A673 (cell line): Measurements from ENCODE around the gene CEACAM6. TPM values are rescaled to one million over a fixed set of nuclear protein-coding genes. Genes with fewer than 3 reads are reported as not detected.
A peak's percentile ranks its signal among the peaks of the same experiment; 100 is the strongest.

ENCODE experiments used
- Bru-seq: library from RNA; stranded (reverse); fragments of 400-500 nt; gene quantifications from one replicate; lab custom pipeline; 2021; lab: Mats Ljungman, UMichigan
- BruChase-seq, 2 experiments: library from RNA; stranded (reverse); fragments of 400-500 nt; gene quantifications; one replicate each; lab custom pipeline; 2021; lab: Mats Ljungman, UMichigan
- BruUV-seq: library from RNA; stranded (reverse); fragments of 400-500 nt; replicated peaks from 2 replicates; lab custom pipeline; 2021; lab: Mats Ljungman, UMichigan
- CTCF ChIA-PET: fragments of 300-600 bp; sonication (Branson Sonifier 250); formaldehyde crosslinking; loops from one replicate; lab custom pipeline; 2022; ENCODE audit warnings: antibody characterized with exemption; lab: Charles Lee
- POLR2A ChIA-PET: fragments of 300-600 bp; sonication (Branson Sonifier 250); formaldehyde crosslinking; loops from one replicate; lab custom pipeline; 2022; ENCODE audit warnings: antibody characterized with exemption; ENCODE audit not compliant: low non-redundant PET; lab: Charles Lee
- DNase-seq: peaks from one replicate; pipeline ENCODE4 v3.0.0-alpha.2; 2015; ENCODE audit warnings: low spot score
- H3K27ac ChIP-seq: fragments of 200-600 bp; sonication (generic); 2 replicates; pipeline ENCODE4 v1.5.1; 2016; ENCODE audit warnings: mixed run types, low read depth, mild to moderate bottlenecking, mixed read lengths, antibody characterized with exemption, low read length; ENCODE audit not compliant: poor library complexity, severe bottlenecking
- H3K27me3 ChIP-seq: fragments of 200-600 bp; sonication (generic); replicated peaks from 2 replicates; pipeline ENCODE4 v1.6.1; 2017; ENCODE audit warnings: mixed run types, low read depth, mild to moderate bottlenecking, mixed read lengths, antibody characterized with exemption, low read length; ENCODE audit not compliant: insufficient read depth, poor library complexity
- H3K36me3 ChIP-seq: fragments of 200-600 bp; sonication (generic); 2 replicates; pipeline ENCODE4 v1.6.1; 2016; ENCODE audit warnings: mixed run types, mild to moderate bottlenecking, mixed read lengths, antibody characterized with exemption, low read length; ENCODE audit not compliant: insufficient read depth, poor library complexity, severe bottlenecking
- H3K4me1 ChIP-seq: fragments of 200-600 bp; sonication (generic); 2 replicates; pipeline ENCODE4 v1.6.1; 2017; ENCODE audit warnings: mixed run types, mild to moderate bottlenecking, mixed read lengths, antibody characterized with exemption, low read length; ENCODE audit not compliant: insufficient read depth, poor library complexity, severe bottlenecking
- H3K4me3 ChIP-seq: fragments of 200-600 bp; sonication (generic); 2 replicates; pipeline ENCODE4 v1.5.1; 2016; ENCODE audit warnings: low read depth, mixed run types, mild to moderate bottlenecking, mixed read lengths, low read length; ENCODE audit not compliant: poor library complexity, severe bottlenecking
- H3K9me3 ChIP-seq: fragments of 200-600 bp; sonication (generic); 2 replicates; pipeline ENCODE4 v1.6.1; 2016; ENCODE audit warnings: mixed run types, low read depth, mild to moderate bottlenecking, mixed read lengths, antibody characterized with exemption, low read length; ENCODE audit not compliant: poor library complexity, severe bottlenecking
- CTCF ChIP-seq: fragments of 300-800, 200-600 bp; sonication (generic); conservative IDR thresholded peaks from 2 replicates; pipeline ENCODE4 v1.5.1; 2017; ENCODE audit warnings: low read depth, mild to moderate bottlenecking, antibody characterized with exemption, low read length, moderate library complexity, mixed read lengths
- EZH2 ChIP-seq: fragments of 200-600 bp; sonication (generic); IDR thresholded peaks from 2 replicates; pipeline ENCODE4 v1.6.1; 2017; ENCODE audit warnings: borderline replicate concordance, low read depth, mild to moderate bottlenecking, mixed read lengths, antibody characterized with exemption, low read length; ENCODE audit not compliant: poor library complexity, severe bottlenecking
- intact Hi-C: fragments of 100-400 bp; cut with micrococcal nuclease; formaldehyde crosslinking; loops from one replicate; pipeline ENCODE4 v1.10.0; 2022; ENCODE audit not compliant: unreplicated experiment
- long read RNA-seq: library from polyadenylated mRNA; stranded (forward); transcript quantifications from one replicate; pipeline ENCODE4 v2.0.0, GENCODE V29; 2022
- total RNA-seq: library from RNA; stranded (reverse); gene quantifications from 2 replicates; pipeline ENCODE4 v1.2.3, GENCODE V29; 2021

CEACAM6 gene
- total RNA-seq (2.1 and 2.4 TPM in 2 replicates), Bru-seq, nascent RNA (percentile 25 among the genes with signal in this experiment), BruChase-seq, experiment 1, labeled RNA remaining after a 2-hour chase (percentile 23 among the genes with signal in this experiment), BruChase-seq, experiment 2, labeled RNA remaining after a 6-hour chase (percentile 41 among the genes with signal in this experiment)
- long read RNA-seq, transcript CEACAM6-201 (6 exons, 2,700 nt), result major isoform, 6 of 6 reads
- long read RNA-seq, partial matches to known transcripts, result 0 of 6 reads
- long read RNA-seq, other reads (novel, unspliced or antisense), result 0 of 6 reads

DNA sequence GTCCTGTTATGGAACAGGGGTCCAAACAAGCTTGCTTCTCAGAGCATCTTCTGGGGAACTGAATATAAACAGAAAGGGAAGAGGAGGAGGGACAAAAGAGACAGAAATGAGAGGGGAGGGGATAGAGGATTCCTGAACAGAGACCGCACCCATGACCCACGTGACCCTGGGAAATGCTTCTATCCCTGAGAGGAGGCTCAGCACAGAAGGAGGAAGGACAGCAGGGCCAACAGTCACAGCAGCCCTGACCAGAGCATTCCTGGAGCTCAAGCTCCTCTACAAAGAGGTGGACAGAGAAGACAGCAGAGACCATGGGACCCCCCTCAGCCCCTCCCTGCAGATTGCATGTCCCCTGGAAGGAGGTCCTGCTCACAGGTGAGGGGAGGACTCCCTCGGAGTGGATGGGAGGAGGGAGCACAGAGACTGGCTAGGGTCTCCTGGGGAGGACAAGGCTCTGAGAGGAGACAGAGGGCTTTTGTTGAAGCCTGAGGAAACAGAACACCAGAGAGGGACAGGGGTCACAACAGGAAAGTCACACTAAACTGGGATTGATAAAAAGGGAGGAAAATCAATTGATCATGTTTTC is at the start of gene CEACAM6:
Gene CEACAM6, plus strand, starts transcription at position 203 of the 586 bp plus-strand sequence. Its CDS starts 109 bp downstream, at position 312.
- TF ChIP-seq EZH2 (no peak), CTCF (no peak)
- H3K27ac ChIP-seq, result no peak within 1 kb of the TSS
- H3K36me3 ChIP-seq, result no peaks in the 10 kb centered on the region
- DNase-seq, result no peak
- H3K4me1 ChIP-seq, result peaks cover 18% of the 10 kb centered on the region
- H3K9me3 ChIP-seq, result no peaks in the 10 kb centered on the region
- ChIA-PET POLR2A (no interaction called here), CTCF (interaction anchor here (0.5 to 0.6 kb wide), 2 partner anchors 1120 to 1601 kb away, joined by 5 read pairs; no protein-coding TSS in a partner anchor)
- H3K4me3 ChIP-seq, result no peak within 1 kb of the TSS
- no peaks in the 10 kb centered on the region for H3K27me3 ChIP-seq
- intact Hi-C loops, result no loop called here
- BruUV-seq, result no TSS peak

GRCh38 chr19:41706741-41707501 is 48.4 kb upstream of the CEACAM6 start:
- H3K27ac ChIP-seq, result peak overlapping the region; percentile 53
- peaks cover 23% of the 10 kb centered on the region for H3K4me1 ChIP-seq
- TF ChIP-seq CTCF (peak; percentile 97), EZH2 (no peak)
- no peaks in the 10 kb centered on the region for H3K9me3 ChIP-seq
- H3K4me3 ChIP-seq, result no peak overlapping the region
- no peaks in the 10 kb centered on the region for H3K36me3 ChIP-seq
- no peaks in the 10 kb centered on the region for H3K27me3 ChIP-seq
- POLR2A ChIA-PET, result no interaction called here
- CTCF ChIA-PET, result interaction anchor here (0.6 to 1.1 kb wide), 8 partner anchors 9 to 125 kb away, joined by 3 to 21 read pairs (median 4); no protein-coding TSS in a partner anchor
- BruUV-seq, result no TSS peak
- peak; percentile 77 for DNase-seq
- intact Hi-C loops, result loop anchor here (1.0 kb wide), 1 partner anchor 39 kb away; no protein-coding TSS in a partner anchor

DNA sequence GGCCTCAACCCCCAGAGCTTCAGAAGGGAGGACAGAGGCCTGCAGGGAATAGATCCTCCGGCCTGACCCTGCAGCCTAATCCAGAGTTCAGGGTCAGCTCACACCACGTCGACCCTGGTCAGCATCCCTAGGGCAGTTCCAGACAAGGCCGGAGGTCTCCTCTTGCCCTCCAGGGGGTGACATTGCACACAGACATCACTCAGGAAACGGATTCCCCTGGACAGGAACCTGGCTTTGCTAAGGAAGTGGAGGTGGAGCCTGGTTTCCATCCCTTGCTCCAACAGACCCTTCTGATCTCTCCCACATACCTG is 47.9 kb upstream of the CEACAM6 start:
- peaks cover 18% of the 10 kb centered on the region for H3K4me1 ChIP-seq
- ChIA-PET POLR2A (no interaction called here), CTCF (interaction anchor here (0.6 to 1.1 kb wide), 5 partner anchors 9 to 125 kb away, joined by 3 to 21 read pairs (median 4); no protein-coding TSS in a partner anchor)
- H3K4me3 ChIP-seq, result no peak overlapping the region
- DNase-seq, result no peak
- TF ChIP-seq EZH2 (no peak), CTCF (no peak)
- BruUV-seq, result no TSS peak
- H3K27ac ChIP-seq, result peak overlapping the region; percentile 53
- no peaks in the 10 kb centered on the region for H3K9me3 ChIP-seq
- no peaks in the 10 kb centered on the region for H3K27me3 ChIP-seq
- H3K36me3 ChIP-seq, result no peaks in the 10 kb centered on the region
- intact Hi-C loops, result loop anchor here (1.0 kb wide), 1 partner anchor 39 kb away; no protein-coding TSS in a partner anchor
